Neutrophil (primary cell): ENCODE results near the gene RNASE2.
"Not testable (repeated sequence)": the region's sequence is repeated elsewhere in the genome, so short reads cannot be mapped to it uniquely, and the experiment has no call there.

Experiments
- H3K27ac ChIP-seq: fragments of 200-600 bp; sonication (generic); 2 replicates; pipeline ENCODE4 v1.5.1; 2016; ENCODE audit warnings: mild to moderate bottlenecking, moderate library complexity
- H3K27me3 ChIP-seq: fragments of 200-600 bp; sonication (generic); 2 replicates; pipeline ENCODE4 v1.6.0; 2016; ENCODE audit warnings: mild to moderate bottlenecking
- H3K36me3 ChIP-seq: fragments of 200-600 bp; sonication (generic); 2 replicates; pipeline ENCODE4 v1.5.1; 2017
- H3K4me1 ChIP-seq, 2 experiments: fragments of 200-600 bp in 1 of 2; sonication (generic) in 1 of 2; 1 replicate in 1 of 2; 2 replicates in 1 of 2; pipeline versions ENCODE4 v1.5.1 to v1.6.1; 2013 to 2016; ENCODE audit warnings: low read depth in 1 of 2, low read length in 1 of 2, mild to moderate bottlenecking in 1 of 2, moderate library complexity in 1 of 2; ENCODE audit not compliant: control insufficient read depth in 1 of 2, insufficient read depth in 1 of 2
- H3K4me3 ChIP-seq, 2 experiments: fragments of 200-600 bp in 1 of 2; sonication (generic) in 1 of 2; 1 replicate in 1 of 2; 2 replicates in 1 of 2; pipeline ENCODE4 v1.5.1; 2013 to 2016; ENCODE audit warnings: low read depth in 1 of 2, low read length in 1 of 2, mild to moderate bottlenecking in 1 of 2, moderate library complexity in 1 of 2
- H3K9me3 ChIP-seq: fragments of 200-600 bp; sonication (generic); 2 replicates; pipeline ENCODE4 v1.5.1; 2016
- CTCF ChIP-seq: fragments of 200-600 bp; sonication (generic); IDR thresholded peaks from 2 replicates; pipeline ENCODE4 v1.5.1; 2016; ENCODE audit warnings: antibody characterized with exemption

Gene RNASE2

GRCh38 chr14:20935303-20935984, 19.8 kb upstream of the RNASE2 start:
- Histone ChIP-seq H3K4me1 (peaks cover 0 to 5% of the 10 kb centered on the region in 2 experiments), H3K9me3 (no peaks in the 10 kb centered on the region), H3K27ac (no peak overlapping the region), H3K27me3 (no peaks in the 10 kb centered on the region), H3K36me3 (no peaks in the 10 kb centered on the region), H3K4me3 (no peak overlapping the region)
- no peak for TF ChIP-seq CTCF

GRCh38 chr14:20945146-20945545, 10.1 kb upstream of the RNASE2 start:
- peaks cover 2 to 20% of the 10 kb centered on the region in 2 experiments for H3K4me1 ChIP-seq
- not testable (repeated sequence) for H3K4me3 ChIP-seq, H3K9me3 ChIP-seq

GRCh38 chr14:20946707-20947106, 8.6 kb upstream of the RNASE2 start:
- not testable (repeated sequence) for H3K4me3 ChIP-seq, H3K27ac ChIP-seq, H3K36me3 ChIP-seq, H3K9me3 ChIP-seq, H3K27me3 ChIP-seq
- peaks cover 2 to 17% of the 10 kb centered on the region in 2 experiments for H3K4me1 ChIP-seq

More at GRCh38 chr14:20945146-20945545, 10.1 kb upstream of the RNASE2 start:
- not testable (repeated sequence) for H3K36me3 ChIP-seq, H3K27ac ChIP-seq, H3K27me3 ChIP-seq

- Histone ChIP-seq H3K4me3 (peak overlapping the region; percentile 25 to 35), H3K27ac (peak overlapping the region; percentile 77), H3K4me1 (peaks cover 52 to 53% of the 10 kb centered on the region in 2 experiments)
- not testable (repeated sequence) for H3K9me3 ChIP-seq, H3K36me3 ChIP-seq, H3K27me3 ChIP-seq
These were observed 219 bp downstream of the RNASE2 start for GRCh38 chr14:20955538-20955873.

- H3K27ac ChIP-seq, result peak overlapping the region; percentile 77
These were observed 1.2 kb downstream of the RNASE2 start for GRCh38 chr14:20956376-20956976.

GRCh38 chr14:20958946-20959345, 3.7 kb downstream of the RNASE2 start:
- H3K27ac ChIP-seq, H3K4me3 ChIP-seq, H3K36me3 ChIP-seq, H3K9me3 ChIP-seq, H3K27me3 ChIP-seq: not testable (repeated sequence)
- peaks cover 32 to 40% of the 10 kb centered on the region in 2 experiments for H3K4me1 ChIP-seq

More at GRCh38 chr14:20956376-20956976, 1.2 kb downstream of the RNASE2 start:
- no peaks in the 10 kb centered on the region for H3K36me3 ChIP-seq
- TF ChIP-seq CTCF, result no peak
- no peaks in the 10 kb centered on the region for H3K27me3 ChIP-seq
- H3K4me1 ChIP-seq, result peaks cover 53 to 62% of the 10 kb centered on the region in 2 experiments
- no peak overlapping the region for H3K4me3 ChIP-seq
- no peaks in the 10 kb centered on the region for H3K9me3 ChIP-seq

- H3K9me3 ChIP-seq, result no peaks in the 10 kb centered on the region
- H3K4me1 ChIP-seq, result peaks cover 11 to 15% of the 10 kb centered on the region in 2 experiments
- TF ChIP-seq CTCF, result no peak
- no peak overlapping the region for H3K27ac ChIP-seq
- peaks cover 8% of the 10 kb centered on the region for H3K27me3 ChIP-seq
- no peaks in the 10 kb centered on the region for H3K36me3 ChIP-seq
- no peak overlapping the region for H3K4me3 ChIP-seq
These were observed 14.0 kb downstream of the RNASE2 start for GRCh38 chr14:20969336-20969735.
